Fibroblast of pulmonary artery (primary cell): ENCODE results near the gene PHF23.

ENCODE experiments used
- DNase-seq: peaks from one replicate; pipeline ENCODE4 v3.0.0-alpha.2; 2010; ENCODE audit warnings: low read depth
- H3K4me3 ChIP-seq: replicated peaks from 2 replicates; pipeline ENCODE4 v1.5.1; 2011; ENCODE audit warnings: low read depth, mild to moderate bottlenecking, control low read depth, low read length, moderate library complexity
- CTCF ChIP-seq: IDR thresholded peaks from 2 replicates; pipeline ENCODE4 v1.5.1; 2011; ENCODE audit warnings: mild to moderate bottlenecking, control low read depth, low read length, inconsistent platforms; ENCODE audit errors: missing control alignments

The PHF23 gene

GRCh38 chr17:7256766-7257456 lies 17.7 kb upstream of the PHF23 start:
- no peak for DNase-seq
- H3K4me3 ChIP-seq: no peak overlapping the region
- TF ChIP-seq CTCF: no peak

- no peak overlapping the region for H3K4me3 ChIP-seq
- DNase-seq: no peak
- TF ChIP-seq CTCF: no peak
Measured at GRCh38 chr17:7254511-7254910, 15.3 kb upstream of the PHF23 start.

DNA sequence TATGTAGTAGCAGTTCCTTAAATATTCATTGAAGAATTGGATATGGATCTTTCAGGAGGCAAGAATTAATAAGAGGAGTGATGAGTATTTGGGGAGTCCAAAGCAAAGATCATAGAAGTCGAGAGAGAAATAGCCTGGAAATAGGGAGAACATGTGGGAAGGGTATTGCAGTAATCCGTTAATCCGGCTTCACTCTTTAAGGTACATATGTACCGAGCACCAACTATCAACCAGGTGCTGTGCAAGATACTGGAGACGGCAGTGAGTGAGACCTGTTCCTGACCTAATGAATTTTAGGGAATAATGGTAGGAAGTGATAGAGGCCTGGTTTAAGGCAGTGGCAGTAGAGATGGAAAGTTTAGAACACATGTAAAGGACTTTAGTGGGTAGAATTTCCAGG lies 13.8 kb upstream of the PHF23 start:
- no peak for TF ChIP-seq CTCF
- peak overlapping the region; percentile 73 for H3K4me3 ChIP-seq
- no peak for DNase-seq

- peak; percentile 96 for DNase-seq
- H3K4me3 ChIP-seq: peak within 1 kb of the TSS; percentile 73
- no peak for TF ChIP-seq CTCF
Measured at GRCh38 chr17:7252176-7253043, 13.2 kb upstream of the PHF23 start, which contains the start of gene ELP5. Gene ELP5, plus strand, starts transcription at chr17:7252215. Its CDS starts 336 bp downstream, at chr17:7252551.

DNA sequence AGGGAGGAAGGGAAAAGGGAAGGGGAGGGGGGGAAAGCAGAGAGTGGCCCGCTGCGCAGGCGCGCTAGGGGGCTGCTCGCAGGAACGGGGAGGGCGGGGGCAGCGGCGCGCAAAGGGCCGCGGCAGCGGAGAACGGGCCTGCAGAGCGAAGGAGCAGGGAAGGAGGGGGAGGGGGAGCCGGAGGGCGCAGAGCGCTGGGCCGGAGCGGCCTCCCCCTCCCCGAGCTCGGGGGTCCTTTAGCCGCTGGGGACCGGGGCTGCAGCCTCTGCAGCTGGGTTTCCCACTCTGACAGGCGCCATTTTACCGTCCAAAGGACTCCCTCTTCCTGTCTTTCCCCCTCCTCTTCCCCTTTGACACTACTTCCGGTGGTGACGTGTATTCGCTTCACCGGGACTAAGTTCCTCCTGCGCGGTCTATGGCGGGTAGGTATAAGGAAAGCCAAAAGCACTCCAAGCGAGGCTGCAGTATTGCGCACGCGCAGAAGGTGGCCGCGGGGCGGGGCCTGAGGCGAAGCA lies 12.5 kb upstream of the PHF23 start, which contains the start of gene CTDNEP1:
TSS of gene CTDNEP1 (minus strand) at position 74 of the 515 bp plus-strand sequence. CDS start 438 bp downstream, outside the sequence.
- H3K4me3 ChIP-seq: peak within 1 kb of the TSS; percentile 73
- no peak for TF ChIP-seq CTCF
- DNase-seq: peak; percentile 100

DNA sequence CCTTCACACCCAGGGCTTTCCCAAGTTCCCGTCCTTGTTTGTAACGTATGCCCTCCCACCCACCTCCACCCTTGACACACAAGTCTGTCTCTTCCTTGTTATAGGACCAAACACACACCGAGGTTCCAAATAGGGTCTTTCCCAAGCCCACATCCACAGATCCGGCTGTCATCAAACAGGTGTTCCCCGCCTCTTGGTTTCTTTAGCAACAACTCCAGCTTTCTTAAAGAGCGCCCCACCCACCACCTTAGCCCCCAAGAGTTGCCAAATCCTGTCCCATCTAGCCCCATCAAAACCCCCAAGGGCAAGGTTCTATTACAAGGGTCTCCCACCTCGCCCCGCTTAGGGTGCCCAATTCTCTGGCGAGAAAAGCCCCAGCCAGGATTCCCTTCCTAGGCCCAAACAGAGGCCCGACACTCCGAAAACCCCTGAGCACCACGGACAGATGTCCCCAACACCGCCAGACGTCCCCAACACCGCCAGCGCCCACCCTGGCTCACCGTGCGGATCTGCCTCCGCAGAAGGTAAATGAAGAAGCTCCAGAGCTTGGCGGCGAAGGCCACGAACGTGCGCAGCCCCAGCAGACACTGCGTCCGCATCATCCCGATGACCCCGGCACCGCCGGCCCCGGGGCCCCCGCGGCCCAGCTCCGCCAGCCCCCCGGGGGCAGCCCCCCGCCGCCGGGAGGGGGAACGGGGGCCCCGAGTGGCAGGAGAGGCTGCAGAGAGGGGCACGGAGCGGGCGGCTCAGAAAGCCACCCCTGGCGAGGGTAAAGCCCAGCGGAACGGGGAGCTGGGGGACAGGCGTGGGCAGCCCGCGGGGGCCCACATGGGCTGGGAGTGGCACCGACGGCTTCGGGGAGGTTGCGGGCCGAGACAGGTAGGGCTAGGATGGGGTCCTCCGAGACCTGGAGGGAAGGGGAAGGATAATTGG lies 11.7 kb upstream of the PHF23 start:
- peak overlapping the region; percentile 73 for H3K4me3 ChIP-seq
- no peak for TF ChIP-seq CTCF
- peak; percentile 25 for DNase-seq
